Measurements from ENCODE around the gene ZBTB47.

ZBTB47 gene

DNA sequence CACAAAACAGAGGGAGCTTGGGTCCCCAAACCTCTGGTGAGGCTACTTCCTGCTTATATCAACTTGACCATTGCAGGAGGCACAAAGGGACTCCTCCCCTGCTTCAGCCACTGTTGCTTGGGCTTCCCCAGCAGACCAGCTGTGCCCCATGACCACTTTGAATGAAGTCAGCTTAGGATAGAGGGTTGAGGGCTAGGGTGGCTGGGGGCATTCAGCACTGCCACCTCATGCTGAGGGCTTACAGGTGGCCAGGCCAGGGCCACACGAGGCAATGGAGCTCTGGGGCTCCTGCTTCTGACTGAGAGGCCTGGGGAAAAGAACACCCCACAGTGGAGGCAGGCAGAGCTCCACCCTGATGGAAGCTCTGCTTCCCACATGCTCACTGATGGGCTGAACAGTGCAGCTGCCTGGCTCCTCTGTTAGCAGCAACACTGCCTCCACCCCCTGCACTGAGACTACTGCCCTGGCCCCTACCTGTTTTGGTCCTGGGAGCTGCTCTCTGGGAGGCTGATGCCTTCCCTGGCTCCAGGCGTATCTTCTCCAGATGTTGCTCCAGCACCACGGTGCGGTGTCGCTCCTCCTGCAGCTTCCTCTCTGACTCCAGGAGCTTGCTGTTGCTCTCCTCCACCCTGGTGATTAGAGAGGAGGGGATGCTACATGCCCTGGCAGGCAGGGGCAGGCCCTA is 59.3 kb downstream of the ZBTB47 start:
- DNase-seq (ENCODE audit: low read depth), result no peak

DNA sequence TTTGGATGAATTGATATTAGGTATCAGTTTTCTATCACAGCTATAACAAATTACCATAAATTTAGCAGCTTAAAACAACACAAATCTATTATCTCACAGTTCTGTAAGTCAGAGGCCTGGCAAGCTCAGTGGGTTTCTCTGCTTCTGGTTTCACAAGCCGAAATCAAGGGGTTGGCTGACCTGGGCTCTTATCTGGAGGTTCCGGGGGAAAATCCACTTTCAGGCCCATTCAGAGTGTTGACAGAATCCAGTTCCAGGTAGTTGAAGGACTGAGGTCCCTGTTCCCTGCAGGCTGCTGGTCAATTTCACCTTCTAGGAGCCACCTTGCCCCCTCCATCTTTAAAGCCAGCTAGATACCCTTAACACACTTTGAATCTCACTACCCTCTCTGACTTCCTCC is 60.2 kb downstream of the ZBTB47 start:
- no peak for DNase-seq (ENCODE audit: low read depth)

DNA sequence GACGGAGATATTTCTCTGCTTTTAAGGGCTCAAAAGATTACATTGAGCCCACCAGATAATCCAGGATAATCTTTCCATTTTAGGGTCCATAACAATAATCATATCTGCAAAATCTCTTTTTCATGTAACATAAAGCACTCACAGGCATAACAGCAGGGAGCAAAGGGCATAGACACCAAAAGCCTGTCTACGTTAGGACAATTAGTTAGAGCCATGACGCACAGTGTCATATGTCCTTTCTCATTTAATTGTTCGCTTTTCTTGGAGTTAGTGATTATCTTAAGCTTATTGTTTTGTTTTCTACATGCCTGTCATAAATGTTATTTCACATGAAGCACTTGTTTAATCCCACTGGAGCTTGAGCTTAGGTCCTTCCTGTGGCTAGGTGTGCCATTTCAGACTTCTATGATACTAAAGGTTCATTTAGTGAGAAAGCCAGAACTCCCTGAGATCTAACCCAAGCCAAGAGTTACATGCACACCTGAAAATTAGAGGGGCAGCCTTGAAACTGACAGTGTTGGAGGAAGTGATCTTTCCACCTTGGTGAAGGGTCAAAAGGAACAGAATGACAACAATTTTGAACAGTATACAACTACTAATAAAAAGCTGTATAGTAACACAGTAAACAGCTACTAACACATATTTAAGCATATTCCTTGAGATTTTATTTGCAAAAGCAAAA is 60.8 kb downstream of the ZBTB47 start:
- no peak for DNase-seq (ENCODE audit: low read depth)

Data from CMK (cell line).